ENCODE results near the gene ZGRF1.
"Not testable (repeated sequence)": the region's sequence is repeated elsewhere in the genome, so short reads cannot be mapped to it uniquely, and the experiment has no call there.

Gene ZGRF1

DNA sequence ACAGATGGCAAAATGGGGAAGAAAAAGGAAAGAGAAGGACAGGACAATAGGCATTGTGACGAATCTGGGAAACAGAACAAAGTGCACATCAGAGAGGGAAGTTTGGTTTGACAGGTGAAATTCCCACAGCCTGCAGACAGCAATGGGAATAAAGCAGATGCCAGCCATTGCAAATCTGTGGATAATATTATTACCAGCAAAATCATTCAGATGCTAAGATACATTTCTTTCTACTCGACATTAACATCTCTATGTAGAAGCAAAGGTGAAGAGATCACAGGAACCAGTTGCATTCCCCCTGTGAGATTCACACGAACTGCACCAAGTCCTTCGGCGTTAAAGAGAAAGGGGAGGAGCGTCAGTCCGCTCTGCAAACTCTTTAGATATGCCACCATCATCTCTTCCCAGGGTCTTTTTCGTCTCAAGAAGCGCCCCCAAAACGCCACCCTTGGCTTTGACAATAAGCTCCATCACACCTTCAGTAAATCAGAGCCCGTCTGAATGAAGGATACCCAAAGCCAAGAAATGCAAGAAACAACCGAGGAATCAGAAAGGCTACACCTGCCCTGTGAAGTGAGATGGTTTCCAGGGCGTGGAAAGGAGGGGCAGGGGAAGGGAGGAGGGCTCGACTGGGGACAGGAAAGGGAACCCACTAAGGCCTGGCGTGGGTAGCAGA is 122.6 kb downstream of the ZGRF1 start:
- DNase-seq = no peak

- DNase-seq = no peak
Measured at GRCh38 chr4:112511803-112512118, 124.9 kb downstream of the ZGRF1 start.

GRCh38 chr4:112511093-112511802 is 125.5 kb downstream of the ZGRF1 start:
- no peak for DNase-seq

- DNase-seq = no peak
Measured at GRCh38 chr4:112510291-112511092, 126.2 kb downstream of the ZGRF1 start.

GRCh38 chr4:112509243-112510141 is 127.2 kb downstream of the ZGRF1 start:
- no peak for DNase-seq

GRCh38 chr4:112508356-112508755 is 128.4 kb downstream of the ZGRF1 start:
- no peak for DNase-seq

DNA sequence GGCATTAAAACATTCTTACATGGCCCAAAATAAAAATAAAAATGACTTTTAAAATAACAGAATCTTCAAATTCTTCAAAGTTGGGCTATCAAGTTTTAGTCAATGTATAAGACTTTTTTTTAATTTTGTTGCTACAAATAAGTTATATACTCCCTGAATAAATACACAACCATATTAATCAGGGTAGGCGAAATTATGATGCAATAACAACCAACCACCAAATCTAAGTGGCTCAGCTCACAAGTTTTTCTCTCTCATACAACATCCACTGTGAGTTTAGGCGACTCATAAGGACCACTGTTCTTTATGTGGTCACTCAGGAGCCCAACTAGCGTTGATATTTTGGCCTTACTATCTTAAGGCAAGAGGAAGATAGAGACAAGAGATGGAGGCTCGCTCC is 131.9 kb downstream of the ZGRF1 start:
- no peak for DNase-seq

- DNase-seq = no peak
Measured at GRCh38 chr4:112502871-112503270, 133.8 kb downstream of the ZGRF1 start.

DNA sequence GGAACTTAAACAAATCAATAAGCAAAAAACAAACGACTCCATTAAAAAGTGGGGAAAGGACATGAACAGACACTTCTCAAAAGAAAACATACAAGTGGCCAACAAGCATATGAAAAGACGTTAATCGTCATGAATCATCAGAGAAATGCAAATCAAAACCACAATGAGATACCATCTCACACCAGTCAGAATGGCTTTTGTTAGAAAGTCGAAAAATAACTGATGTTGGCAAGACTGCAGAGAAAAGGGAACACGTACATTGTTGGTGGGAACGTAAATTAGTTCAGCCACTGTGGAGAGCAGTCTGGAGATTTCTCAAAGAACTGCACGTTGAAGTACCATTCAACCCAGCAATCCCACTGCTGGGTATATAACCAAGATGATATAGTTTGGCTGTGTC is 144.4 kb downstream of the ZGRF1 start:
- DNase-seq = no peak

DNA sequence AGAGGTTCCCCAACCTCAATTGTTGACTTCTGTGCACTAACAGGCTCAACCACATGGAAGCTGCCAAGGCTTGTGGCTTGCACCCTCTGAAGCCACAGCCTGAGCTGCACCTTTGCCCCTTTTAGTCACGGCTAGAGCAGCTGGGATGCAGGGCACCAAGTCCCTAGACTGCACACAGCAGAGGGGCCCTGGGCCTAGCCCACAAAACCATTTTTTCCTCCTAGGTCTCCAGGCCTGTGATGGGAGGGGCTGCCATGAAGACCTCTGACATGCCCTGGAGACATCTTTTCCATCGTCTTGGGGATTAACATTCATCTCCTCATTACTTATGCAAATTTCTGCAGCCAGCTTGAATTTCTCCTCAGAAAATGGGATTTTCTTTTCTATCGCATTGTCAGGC is 145.9 kb downstream of the ZGRF1 start:
- DNase-seq = not testable (repeated sequence)
